Ramos (cell line): ENCODE data around the gene SH2B3.

ENCODE experiments used
- in situ Hi-C: fragments of 300-500 bp; cut with MboI; formaldehyde crosslinking; loops from one replicate; pipeline ENCODE4 v1.14.3; 2022; ENCODE audit warnings: low sequenced_read_pairs; ENCODE audit not compliant: unreplicated experiment

SH2B3 gene

GRCh38 chr12:111440631-111441030 lies 34.9 kb downstream of the SH2B3 start:
- in situ Hi-C loops = no loop called here

- in situ Hi-C loops = no loop called here
Measured at GRCh38 chr12:111441107-111441928, 35.6 kb downstream of the SH2B3 start.

DNA sequence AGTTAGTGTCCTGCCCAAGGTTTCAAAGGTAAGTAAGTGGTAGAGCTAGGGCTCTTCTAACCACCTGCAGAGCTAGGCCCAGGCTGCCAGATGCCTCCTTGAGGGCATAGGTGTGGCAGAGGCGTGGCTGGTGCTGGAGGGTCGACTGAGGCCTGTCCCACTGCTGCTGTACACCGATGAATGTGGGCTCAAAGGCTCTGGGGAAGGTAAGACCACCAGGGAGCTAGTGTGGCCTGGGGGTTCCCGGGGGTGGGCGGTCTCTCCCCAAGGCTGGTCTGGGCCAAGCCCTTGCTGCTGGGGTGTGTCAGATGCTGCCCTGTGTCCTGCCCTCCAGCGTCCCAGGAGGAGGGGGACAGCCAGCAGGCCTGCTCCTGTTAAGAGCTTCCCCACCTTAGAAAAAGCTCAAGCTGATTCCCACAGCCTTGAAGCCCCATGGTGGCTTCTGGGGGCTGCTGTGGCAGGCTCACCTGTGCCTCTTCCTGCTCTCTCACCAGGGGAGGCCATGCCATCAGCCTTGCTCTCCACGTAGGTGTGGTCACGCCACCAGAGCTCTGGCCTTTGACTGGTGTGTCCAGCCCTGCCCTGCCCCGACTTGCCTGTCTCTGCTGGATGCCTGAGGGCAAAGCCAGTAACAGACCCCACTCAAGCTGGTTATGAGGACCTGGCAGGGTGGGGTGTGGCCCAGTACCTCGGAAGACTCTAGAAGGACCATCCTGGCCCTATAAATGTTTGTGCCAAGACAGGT lies 36.8 kb downstream of the SH2B3 start:
- in situ Hi-C loops = no loop called here

DNA sequence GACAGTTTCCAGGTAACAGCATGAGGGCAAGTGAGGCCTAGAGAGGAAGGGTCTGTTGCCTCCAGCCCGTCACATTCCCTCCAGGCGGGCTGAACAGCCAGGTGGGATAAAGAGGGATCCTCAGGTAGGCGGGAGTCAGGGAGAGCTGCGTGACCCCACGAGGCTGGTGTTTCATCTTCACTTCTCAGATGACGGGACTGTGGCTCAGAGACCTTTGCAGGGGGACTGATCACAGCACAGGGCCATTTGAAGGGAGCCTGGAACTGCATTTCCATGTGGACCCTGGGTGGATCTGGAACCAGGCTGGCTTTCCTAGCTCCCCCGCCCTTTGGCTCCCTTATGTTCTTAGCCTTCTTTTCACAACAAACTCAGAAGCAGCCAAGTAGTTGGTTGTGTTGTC lies 37.4 kb downstream of the SH2B3 start:
- in situ Hi-C loops = no loop called here

DNA sequence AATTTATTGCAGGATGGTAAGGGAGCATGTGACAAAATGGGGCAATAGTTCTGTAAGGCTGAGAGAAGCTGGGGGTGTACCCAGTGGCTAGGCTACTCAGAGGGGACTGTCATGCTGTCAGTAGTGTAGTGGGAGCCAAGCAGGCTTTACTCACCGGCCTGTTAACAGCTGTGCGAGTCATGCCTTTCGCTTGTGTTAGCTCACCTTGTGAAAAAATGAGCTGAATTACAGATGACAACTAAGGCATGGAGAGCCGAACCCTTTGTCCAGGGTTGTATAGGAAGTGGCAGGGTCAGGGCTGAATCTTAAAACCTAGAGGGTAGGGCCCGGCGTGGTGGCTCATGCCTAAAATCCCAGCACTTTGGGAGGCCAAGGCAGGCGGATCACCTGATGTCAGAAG lies 37.9 kb downstream of the SH2B3 start:
- in situ Hi-C loops = no loop called here

DNA sequence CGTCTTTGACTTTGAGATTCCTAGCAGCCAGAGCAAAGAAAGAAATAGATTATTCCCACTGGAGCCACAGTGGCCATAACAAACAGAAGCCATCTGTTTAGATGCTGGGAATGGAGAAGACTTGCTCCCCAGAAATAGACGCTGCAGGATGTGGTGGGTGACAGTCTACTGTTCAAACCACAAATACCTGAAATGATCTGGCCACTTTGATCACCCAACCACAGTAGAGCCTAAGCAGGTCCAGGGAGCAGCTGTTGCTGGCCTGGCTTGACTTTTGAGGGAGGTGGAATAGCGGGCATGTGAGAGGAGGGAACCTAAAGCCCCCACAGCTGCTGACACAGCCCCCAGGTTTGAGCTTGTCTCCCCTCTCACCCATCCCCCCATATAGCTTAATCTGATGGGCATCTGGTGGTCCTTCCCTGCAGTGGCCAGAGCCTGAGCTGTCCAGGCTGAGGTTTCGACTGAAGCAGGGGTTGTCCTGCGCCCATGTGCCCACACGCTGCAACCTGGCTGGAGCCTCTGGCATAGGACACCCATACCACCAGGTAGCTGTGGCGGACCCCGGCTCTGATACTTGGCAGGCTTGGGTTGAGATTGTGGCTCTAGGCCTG lies 38.7 kb downstream of the SH2B3 start:
- in situ Hi-C loops = no loop called here

GRCh38 chr12:111444925-111445725 lies 39.4 kb downstream of the SH2B3 start:
- in situ Hi-C loops = loop anchor here (5.0 kb wide), 1 partner anchor 43 kb away; no protein-coding TSS in a partner anchor

GRCh38 chr12:111445726-111446581 lies 40.2 kb downstream of the SH2B3 start:
- in situ Hi-C loops = loop anchor here (5.0 kb wide), 1 partner anchor 44 kb away; no protein-coding TSS in a partner anchor

GRCh38 chr12:111446631-111447570 lies 41.2 kb downstream of the SH2B3 start:
- in situ Hi-C loops = loop anchor here (5.0 kb wide), 1 partner anchor 45 kb away; no protein-coding TSS in a partner anchor

DNA sequence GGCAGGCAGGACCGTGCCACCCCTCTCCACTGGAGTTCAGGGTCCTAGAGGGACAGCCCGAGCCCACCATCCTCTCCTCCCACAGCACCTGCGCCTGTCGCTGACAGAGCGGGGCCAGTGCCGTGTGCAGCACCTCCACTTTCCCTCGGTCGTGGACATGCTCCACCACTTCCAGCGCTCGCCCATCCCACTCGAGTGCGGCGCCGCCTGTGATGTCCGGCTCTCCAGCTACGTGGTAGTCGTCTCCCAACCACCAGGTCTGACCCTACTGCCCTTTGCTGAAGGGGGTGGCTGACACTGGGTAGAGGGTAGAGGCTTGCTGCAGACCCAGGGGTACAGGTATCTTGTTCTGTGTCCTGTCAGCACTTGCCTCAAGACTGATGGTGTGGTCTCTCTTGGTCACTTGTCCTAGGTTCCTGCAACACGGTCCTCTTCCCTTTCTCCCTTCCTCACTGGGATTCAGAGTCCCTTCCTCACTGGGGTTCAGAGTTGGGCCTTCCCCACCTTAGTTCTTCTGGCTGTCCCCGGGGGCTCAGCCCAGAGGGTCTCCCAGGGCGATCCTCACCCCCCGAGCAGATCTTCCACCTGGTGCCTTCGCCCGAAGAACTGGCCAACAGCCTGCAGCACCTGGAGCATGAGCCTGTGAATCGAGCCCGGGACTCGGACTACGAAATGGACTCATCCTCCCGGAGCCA lies 42.0 kb downstream of the SH2B3 start:
- in situ Hi-C loops = loop anchor here (5.0 kb wide), 1 partner anchor 45 kb away; no protein-coding TSS in a partner anchor

DNA sequence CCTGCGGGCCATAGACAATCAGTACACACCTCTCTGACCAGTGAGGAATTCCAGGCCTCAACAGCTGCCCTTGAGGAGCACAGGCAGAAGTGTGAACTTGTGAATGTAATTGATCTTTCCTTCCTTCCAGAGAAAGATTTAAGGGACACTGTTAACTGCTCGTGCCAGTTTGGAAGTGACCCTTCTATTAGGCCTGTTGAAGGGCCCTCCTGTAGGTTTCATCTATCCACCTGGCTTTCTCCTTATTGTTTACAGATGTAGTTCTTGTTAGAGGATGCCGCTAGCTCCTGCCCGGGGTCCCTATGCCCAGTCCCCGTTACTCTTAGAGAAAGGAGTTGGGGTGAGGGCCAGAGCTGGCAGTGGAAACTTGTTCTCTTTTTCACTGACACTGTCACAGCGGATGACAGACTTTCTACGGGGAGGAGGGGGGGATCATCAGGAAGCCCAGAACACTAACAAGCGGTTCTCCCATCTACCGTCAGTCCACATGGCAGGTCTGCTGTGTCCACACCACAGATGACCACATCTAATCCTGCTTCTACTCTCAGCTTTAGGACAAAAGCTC lies 42.6 kb downstream of the SH2B3 start:
- in situ Hi-C loops = loop anchor here (5.0 kb wide), 1 partner anchor 46 kb away; no protein-coding TSS in a partner anchor

DNA sequence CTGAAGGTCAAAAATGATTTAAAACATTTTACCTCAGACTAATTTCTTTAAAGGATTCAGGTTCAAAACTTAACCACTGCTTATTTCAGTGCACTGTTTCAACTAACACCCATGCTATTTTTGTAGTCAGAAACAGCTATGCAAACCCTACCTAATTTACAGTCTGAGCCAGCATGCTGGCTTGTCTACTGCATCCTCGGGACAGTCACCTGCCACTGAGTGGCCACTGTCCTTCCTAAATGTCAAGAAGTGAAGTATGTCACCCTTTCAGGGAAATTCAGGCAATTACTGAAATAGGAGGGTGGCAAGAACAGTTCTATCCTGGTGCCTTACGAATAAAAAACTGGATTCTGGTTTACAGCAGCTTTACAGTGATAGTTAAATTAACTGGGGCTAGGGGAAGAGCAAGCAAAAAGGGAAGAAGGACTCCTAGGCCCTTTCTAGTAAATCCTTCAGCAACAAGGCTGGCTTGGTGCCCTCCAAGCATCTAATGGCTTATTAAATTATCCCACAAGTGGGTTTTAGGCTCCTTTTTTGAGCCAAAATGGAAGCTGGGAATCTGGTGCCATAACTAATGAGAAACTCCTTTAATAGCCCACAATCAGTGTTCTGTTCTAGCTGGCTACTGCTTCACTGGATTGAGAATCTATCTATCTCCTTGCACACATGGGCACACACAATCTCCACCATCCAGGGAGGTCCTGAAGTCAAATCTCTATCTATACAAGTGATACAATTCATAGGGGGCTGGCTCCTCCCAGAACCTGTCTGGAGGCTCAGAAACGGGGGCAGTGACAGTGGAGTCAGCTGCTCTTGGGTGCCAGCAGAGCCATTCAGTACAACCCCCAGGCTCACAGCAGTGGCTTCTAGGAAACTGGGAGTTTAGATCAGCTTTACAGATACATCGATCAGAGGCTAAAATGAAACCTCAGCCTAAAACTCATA lies 43.4 kb downstream of the SH2B3 start:
- in situ Hi-C loops = loop anchor here (5.0 kb wide), 1 partner anchor 47 kb away; no protein-coding TSS in a partner anchor

- in situ Hi-C loops = no loop called here
Measured at GRCh38 chr12:111450676-111451075, 45.0 kb downstream of the SH2B3 start.

- in situ Hi-C loops = no loop called here
Measured at GRCh38 chr12:111451232-111451631, 45.5 kb downstream of the SH2B3 start.

DNA sequence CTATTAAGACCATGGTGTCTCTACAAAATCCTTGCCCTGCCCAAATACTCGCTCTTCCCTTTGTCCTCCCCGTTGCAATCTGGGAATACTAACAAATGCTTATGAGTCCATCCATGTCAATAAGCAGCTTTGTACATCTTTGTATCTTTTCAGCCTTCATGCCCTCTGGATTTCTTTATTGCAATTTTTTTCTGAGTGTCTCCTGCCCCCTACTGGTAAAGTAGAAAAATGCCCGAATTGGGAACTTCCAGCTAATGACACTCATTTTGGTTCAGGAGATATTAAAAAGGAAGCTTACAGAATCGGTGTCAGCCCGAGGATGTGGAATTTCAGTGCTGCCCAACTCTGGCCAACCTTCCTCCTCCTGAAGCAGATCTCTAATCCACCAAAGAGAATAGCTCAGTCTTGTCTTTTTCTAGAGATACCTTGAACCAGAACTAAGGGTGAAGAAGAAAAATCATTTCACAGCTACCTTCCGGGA lies 46.0 kb downstream of the SH2B3 start:
- in situ Hi-C loops = no loop called here
